K562 (cell line): ENCODE measurements around the gene ZNF791. TPM values are rescaled to one million over a fixed set of nuclear protein-coding genes. Genes with fewer than 3 reads are reported as not detected.

Experiments
- ARID2 ChIP-seq: fragments of 450-650 bp; IDR thresholded peaks from 2 replicates; pipeline ENCODE4 v1.6.1; 2017; ENCODE audit warnings: antibody characterized with exemption, mild to moderate bottlenecking
- CBFB ChIP-seq: sonication (generic); formaldehyde crosslinking; IDR thresholded peaks from 2 replicates; pipeline ENCODE4 v1.4.0; 2020; ENCODE audit warnings: mild to moderate bottlenecking, missing genetic modification reagents
- CTBP1 ChIP-seq: fragments of 450-650 bp; IDR thresholded peaks from 2 replicates; pipeline ENCODE4 v1.6.1; 2016; ENCODE audit warnings: borderline replicate concordance
- EHMT2 ChIP-seq: fragments of 450-650 bp; IDR thresholded peaks from 2 replicates; pipeline ENCODE4 v1.6.1; 2018; ENCODE audit warnings: antibody characterized with exemption
- ESRRB ChIP-seq: fragments of 250-450 bp; sonication (Bioruptor Pico); IDR thresholded peaks from 2 replicates; pipeline ENCODE4 v1.5.0; 2020; ENCODE audit warnings: mild to moderate bottlenecking, moderate library complexity, borderline replicate concordance
- GABPB2 ChIP-seq: fragments of 250-450 bp; sonication (Bioruptor Pico); conservative IDR thresholded peaks from 2 replicates; pipeline ENCODE4 v1.5.1; 2021; ENCODE audit warnings: mild to moderate bottlenecking
- LARP7 ChIP-seq: fragments of 450-650 bp; IDR thresholded peaks from 2 replicates; pipeline ENCODE4 v1.6.1; 2016
- NONO ChIP-seq, 2 experiments: fragments of 200-400 bp in 1 of 2; fragments of 450-650 bp in 1 of 2; formaldehyde crosslinking in 1 of 2; IDR thresholded peaks; 2 replicates each; pipeline ENCODE4 v1.6.1; 2017; ENCODE audit warnings: low read depth in 2 of 2, mild to moderate bottlenecking in 2 of 2, moderate library complexity in 2 of 2, low read length in 1 of 2
- PHB2 ChIP-seq: fragments of 450-650 bp; IDR thresholded peaks from 2 replicates; pipeline ENCODE4 v1.6.1; 2017; ENCODE audit warnings: low read depth
- SMARCC2 ChIP-seq: fragments of 450-650 bp; IDR thresholded peaks from 2 replicates; pipeline ENCODE4 v1.6.1; 2017; ENCODE audit warnings: antibody characterized with exemption, moderate library complexity, mild to moderate bottlenecking, low read depth
- SP2 ChIP-seq: IDR thresholded peaks from 2 replicates; pipeline ENCODE4 v1.6.1; 2011; ENCODE audit warnings: mild to moderate bottlenecking, low read depth, low read length, moderate library complexity; ENCODE audit not compliant: poor library complexity, severe bottlenecking; ENCODE audit errors: extremely low read depth
- SRF ChIP-seq, 2 experiments: fragments of 250-450, 450-650 bp in 1 of 2; sonication (Bioruptor Pico) in 1 of 2; sonication (generic) in 1 of 2; formaldehyde crosslinking; IDR thresholded peaks; 2 replicates each; pipeline versions ENCODE4 v1.5.0 to v1.5.1; 2020 to 2022; ENCODE audit warnings: mild to moderate bottlenecking in 1 of 2, missing genetic modification reagents in 1 of 2
- TEAD4 ChIP-seq, 2 experiments: sonication (generic) in 1 of 2; formaldehyde crosslinking in 1 of 2; IDR thresholded peaks; 2 replicates each; pipeline versions ENCODE4 v1.6.1 to v1.8.0; 2012 to 2022; ENCODE audit warnings: borderline replicate concordance in 1 of 2, inconsistent platforms in 1 of 2, low read length in 1 of 2, mild to moderate bottlenecking in 1 of 2, missing genetic modification reagents in 1 of 2
- ZBTB17 ChIP-seq: fragments of 450-650 bp; formaldehyde crosslinking; IDR thresholded peaks from 2 replicates; pipeline ENCODE4 v1.4.0; 2020; ENCODE audit warnings: mild to moderate bottlenecking
- ZC3H11A ChIP-seq: IDR thresholded peaks from 2 replicates; pipeline ENCODE4 v1.6.1; 2012; ENCODE audit warnings: low read depth, low read length, improper control_type of control experiment
- ZFP36 ChIP-seq: fragments of 150-350 bp; IDR thresholded peaks from 2 replicates; pipeline ENCODE4 v1.6.1; 2018; ENCODE audit warnings: low read length, low read depth; ENCODE audit not compliant: partially characterized antibody
- ZNF445 ChIP-seq: fragments of 250-450 bp; sonication (Bioruptor Pico); IDR thresholded peaks from 2 replicates; pipeline ENCODE4 v1.4.0; 2020; ENCODE audit warnings: low read depth, mild to moderate bottlenecking, moderate library complexity
- ZNF586 ChIP-seq: fragments of 450-650 bp; formaldehyde crosslinking; conservative IDR thresholded peaks from 2 replicates; pipeline ENCODE4 v1.4.0; 2020; ENCODE audit warnings: mild to moderate bottlenecking, moderate library complexity
- polyA plus RNA-seq, 8 experiments: library from polyadenylated mRNA; depleted of rRNA in 4 of 8; stranded (reverse) in 5 of 8; unstranded in 3 of 8; fragments of >200 nt; fragmentation: Nextera tagmentation in 2 of 8; fragmentation: Illumina TruSeq in 1 of 8; extraction: Ambion mirVana in 2 of 8; extraction: Trizol in 1 of 8; gene quantifications; 2 replicates each; pipeline versions ENCODE4 v1.2.1 to v1.2.3, GENCODE V29; 2011 to 2014; ENCODE audit warnings: inconsistent platforms in 1 of 8, missing spikeins in 1 of 8
- total RNA-seq, 7 experiments: library from RNA; depleted of rRNA in 6 of 7; stranded (reverse); fragments of >200 nt in 6 of 7; fragmentation: Illumina TruSeq in 2 of 7; extraction: Trizol in 2 of 7; gene quantifications; 2 replicates each; pipeline versions ENCODE4 v1.2.1 to v1.2.3, GENCODE V29; 2011 to 2021; ENCODE audit warnings: low replicate concordance in 1 of 7
- TF ChIP-seq, protein P1 (sequence below): sonication (generic); formaldehyde crosslinking; IDR thresholded peaks from 2 replicates; pipeline ENCODE4 v1.9.0; 2022; ENCODE audit warnings: mild to moderate bottlenecking, missing genetic modification reagents
- TF ChIP-seq, protein P2 (sequence below): fragments of 250-450 bp; sonication (Bioruptor Pico); IDR thresholded peaks from 2 replicates; pipeline ENCODE4 v1.6.1; 2021; ENCODE audit warnings: mild to moderate bottlenecking
- TF ChIP-seq, protein P3 (sequence below): fragments of 450-650 bp; IDR thresholded peaks from 2 replicates; pipeline ENCODE4 v1.7.1; 2018; ENCODE audit warnings: mild to moderate bottlenecking, low read depth; ENCODE audit not compliant: partially characterized antibody
- TF ChIP-seq, protein P4 (sequence below): fragments of 250-450 bp; sonication (Bioruptor Pico); IDR thresholded peaks from 2 replicates; pipeline ENCODE4 v1.4.0; 2020; ENCODE audit warnings: mild to moderate bottlenecking, moderate library complexity, borderline replicate concordance

The ZNF791 gene
- total and polyA plus RNA-seq, 9 of the 15 experiments (the other 6 are each of a cell fraction or from before 2014, with no cell fraction given): 7.8 to 22.7 (median 13.1) TPM

DNA sequence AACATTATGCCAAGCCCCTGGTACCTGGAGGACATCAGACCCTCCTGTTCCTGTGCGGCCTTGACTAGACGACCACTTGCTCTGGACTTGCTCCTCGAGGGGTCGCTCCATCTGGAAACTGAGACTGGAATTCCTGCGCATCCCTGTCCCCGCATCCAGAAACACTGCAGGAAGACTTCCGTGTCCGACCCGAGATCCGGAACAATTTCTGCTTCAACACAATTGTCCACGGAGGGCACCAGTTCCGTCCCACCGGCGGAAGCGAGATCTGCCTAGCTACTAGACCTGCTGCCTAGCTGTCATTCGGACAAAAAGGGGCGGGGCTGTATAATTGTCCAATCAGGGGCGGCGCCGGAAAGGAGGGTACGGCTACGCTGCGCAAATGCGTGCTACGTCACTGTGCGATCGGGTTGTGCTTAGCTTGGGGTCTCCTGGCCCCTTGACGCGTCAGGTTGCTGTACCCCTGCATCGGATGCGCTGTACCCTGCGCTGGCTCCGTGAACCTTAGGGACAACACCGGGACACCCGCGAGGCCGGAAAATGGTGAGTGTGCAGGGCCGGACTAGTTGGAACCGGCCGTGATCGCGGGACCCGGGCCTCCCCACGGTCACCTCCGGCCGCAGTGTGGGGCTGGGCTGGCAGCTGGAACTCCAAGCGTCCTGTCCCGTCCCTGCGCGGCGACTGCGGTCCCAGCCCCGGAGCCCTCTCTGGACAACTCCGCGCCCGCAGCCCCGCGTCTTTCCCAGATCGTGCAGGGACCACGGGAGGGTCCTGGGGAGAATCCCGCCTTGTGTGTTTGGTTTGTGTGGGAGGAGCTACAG lies at the start of gene ZNF791, which contains the start of gene ZNF490 (continued):
- no peak for TF ChIP-seq NONO (IDR thresholded peaks at IDR 0.05; ENCODE audit: low read depth in 2 of 2, low read length in 1 of 2)
- TF ChIP-seq CBFB (CRISPR knock-in tag): no peak
- TF ChIP-seq SRF (CRISPR knock-in tag; IDR thresholded peaks at IDR 0.05): peak in 1 of 2 experiments; percentile 29; a peak in 1 of 4 replicates
- no peak for TF ChIP-seq SMARCC2
- 0 out of 2 replicates have a peak, but pooled peaks have one; percentile 27 for TF ChIP-seq ZBTB17 (CRISPR knock-in tag)
- TF ChIP-seq ZFP36: no peak
- peak; percentile 29 for TF ChIP-seq SP2
- TF ChIP-seq ZC3H11A: peak; percentile 96
- TF ChIP-seq TEAD4 (IDR thresholded peaks at IDR 0.05; ENCODE audit: low read length): peak; percentile 57
- no peak for TF ChIP-seq TEAD4 (CRISPR knock-in tag; IDR thresholded peaks at IDR 0.05; ENCODE audit: borderline replicate concordance)
- no peak for TF ChIP-seq GABPB2 (CRISPR knock-in tag)
- TF ChIP-seq, protein P1, sequence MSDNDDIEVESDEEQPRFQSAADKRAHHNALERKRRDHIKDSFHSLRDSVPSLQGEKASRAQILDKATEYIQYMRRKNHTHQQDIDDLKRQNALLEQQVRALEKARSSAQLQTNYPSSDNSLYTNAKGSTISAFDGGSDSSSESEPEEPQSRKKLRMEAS: peak; percentile 48; the same call in 1 of the 2 replicates
- TF ChIP-seq ZNF445: no peak
- TF ChIP-seq ESRRB (CRISPR knock-in tag): no peak
- no peak for TF ChIP-seq ARID2
- TF ChIP-seq LARP7: no peak
- TF ChIP-seq PHB2: no peak
- TF ChIP-seq CTBP1: peak; percentile 90
- TF ChIP-seq, protein P2, sequence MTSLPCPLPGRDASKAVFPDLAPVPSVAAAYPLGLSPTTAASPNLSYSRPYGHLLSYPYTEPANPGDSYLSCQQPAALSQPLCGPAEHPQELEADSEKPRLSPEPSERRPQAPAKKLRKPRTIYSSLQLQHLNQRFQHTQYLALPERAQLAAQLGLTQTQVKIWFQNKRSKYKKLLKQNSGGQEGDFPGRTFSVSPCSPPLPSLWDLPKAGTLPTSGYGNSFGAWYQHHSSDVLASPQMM (CRISPR knock-in tag): no peak
- TF ChIP-seq ZNF586: no peak
- TF ChIP-seq, protein P3, sequence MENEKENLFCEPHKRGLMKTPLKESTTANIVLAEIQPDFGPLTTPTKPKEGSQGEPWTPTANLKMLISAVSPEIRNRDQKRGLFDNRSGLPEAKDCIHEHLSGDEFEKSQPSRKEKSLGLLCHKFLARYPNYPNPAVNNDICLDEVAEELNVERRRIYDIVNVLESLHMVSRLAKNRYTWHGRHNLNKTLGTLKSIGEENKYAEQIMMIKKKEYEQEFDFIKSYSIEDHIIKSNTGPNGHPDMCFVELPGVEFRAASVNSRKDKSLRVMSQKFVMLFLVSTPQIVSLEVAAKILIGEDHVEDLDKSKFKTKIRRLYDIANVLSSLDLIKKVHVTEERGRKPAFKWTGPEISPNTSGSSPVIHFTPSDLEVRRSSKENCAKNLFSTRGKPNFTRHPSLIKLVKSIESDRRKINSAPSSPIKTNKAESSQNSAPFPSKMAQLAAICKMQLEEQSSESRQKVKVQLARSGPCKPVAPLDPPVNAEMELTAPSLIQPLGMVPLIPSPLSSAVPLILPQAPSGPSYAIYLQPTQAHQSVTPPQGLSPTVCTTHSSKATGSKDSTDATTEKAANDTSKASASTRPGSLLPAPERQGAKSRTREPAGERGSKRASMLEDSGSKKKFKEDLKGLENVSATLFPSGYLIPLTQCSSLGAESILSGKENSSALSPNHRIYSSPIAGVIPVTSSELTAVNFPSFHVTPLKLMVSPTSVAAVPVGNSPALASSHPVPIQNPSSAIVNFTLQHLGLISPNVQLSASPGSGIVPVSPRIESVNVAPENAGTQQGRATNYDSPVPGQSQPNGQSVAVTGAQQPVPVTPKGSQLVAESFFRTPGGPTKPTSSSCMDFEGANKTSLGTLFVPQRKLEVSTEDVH: peak; percentile 89
- no peak for TF ChIP-seq EHMT2
- TF ChIP-seq, protein P4, sequence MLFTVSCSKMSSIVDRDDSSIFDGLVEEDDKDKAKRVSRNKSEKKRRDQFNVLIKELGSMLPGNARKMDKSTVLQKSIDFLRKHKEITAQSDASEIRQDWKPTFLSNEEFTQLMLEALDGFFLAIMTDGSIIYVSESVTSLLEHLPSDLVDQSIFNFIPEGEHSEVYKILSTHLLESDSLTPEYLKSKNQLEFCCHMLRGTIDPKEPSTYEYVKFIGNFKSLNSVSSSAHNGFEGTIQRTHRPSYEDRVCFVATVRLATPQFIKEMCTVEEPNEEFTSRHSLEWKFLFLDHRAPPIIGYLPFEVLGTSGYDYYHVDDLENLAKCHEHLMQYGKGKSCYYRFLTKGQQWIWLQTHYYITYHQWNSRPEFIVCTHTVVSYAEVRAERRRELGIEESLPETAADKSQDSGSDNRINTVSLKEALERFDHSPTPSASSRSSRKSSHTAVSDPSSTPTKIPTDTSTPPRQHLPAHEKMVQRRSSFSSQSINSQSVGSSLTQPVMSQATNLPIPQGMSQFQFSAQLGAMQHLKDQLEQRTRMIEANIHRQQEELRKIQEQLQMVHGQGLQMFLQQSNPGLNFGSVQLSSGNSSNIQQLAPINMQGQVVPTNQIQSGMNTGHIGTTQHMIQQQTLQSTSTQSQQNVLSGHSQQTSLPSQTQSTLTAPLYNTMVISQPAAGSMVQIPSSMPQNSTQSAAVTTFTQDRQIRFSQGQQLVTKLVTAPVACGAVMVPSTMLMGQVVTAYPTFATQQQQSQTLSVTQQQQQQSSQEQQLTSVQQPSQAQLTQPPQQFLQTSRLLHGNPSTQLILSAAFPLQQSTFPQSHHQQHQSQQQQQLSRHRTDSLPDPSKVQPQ: no peak
